Measurements from ENCODE around the gene ALKBH3. TPM values are rescaled to one million over a fixed set of nuclear protein-coding genes. Genes with fewer than 3 reads are reported as not detected.
A peak's percentile ranks its signal among the peaks of the same experiment; 100 is the strongest.

The ALKBH3 gene
- total and polyA plus RNA-seq, 2 experiments from 2014 or later, result 10.7 to 10.8 TPM

- no peak for ATAC-seq
- H3K4me1 ChIP-seq (ENCODE audit: insufficient read depth), result peaks cover 15% of the 10 kb centered on the region; the same call in 1 of the 2 replicates
- no peak overlapping the region for H3K27ac ChIP-seq (ENCODE audit: low read depth)
- Mint-ChIP-seq H3K27ac (peak overlapping the region; percentile 62), H3K36me3 (ENCODE audit: low read depth) (no peaks in the 10 kb centered on the region), H3K9me3 (no peaks in the 10 kb centered on the region), H3K4me1 (peaks cover 33% of the 10 kb centered on the region), H3K4me3 (no peak overlapping the region), H3K27me3 (ENCODE audit: insufficient read depth, low read depth, poor library complexity) (no peaks in the 10 kb centered on the region)
- no peak for DNase-seq (ENCODE audit: low spot score)
- no peaks in the 10 kb centered on the region for H3K36me3 ChIP-seq (ENCODE audit: insufficient read depth)
- H3K27me3 ChIP-seq (ENCODE audit: insufficient read depth), result no peaks in the 10 kb centered on the region
- H2AFZ ChIP-seq, result no peak overlapping the region
- H3K79me2 ChIP-seq (replicated peaks; ENCODE audit: insufficient read depth), result no peaks in the 10 kb centered on the region
- no peak overlapping the region for H3K4me3 ChIP-seq
- no peaks in the 10 kb centered on the region for H4K20me1 ChIP-seq (replicated peaks; ENCODE audit: insufficient read depth)
- H3F3A ChIP-seq (replicated peaks; ENCODE audit: low read depth), result 0 out of 2 replicates have a peak, but pooled peaks cover 3% of the 10 kb centered on the region
- no peaks in the 10 kb centered on the region for H3K9me2 ChIP-seq (ENCODE audit: insufficient read depth)
- no peak overlapping the region for H3K4me2 ChIP-seq
- TF ChIP-seq NANOG (IDR thresholded peaks at IDR 0.05; ENCODE audit: borderline replicate concordance), result no peak
These were observed 45.4 kb downstream of the ALKBH3 start for GRCh38 chr11:43925932-43926505.

DNA sequence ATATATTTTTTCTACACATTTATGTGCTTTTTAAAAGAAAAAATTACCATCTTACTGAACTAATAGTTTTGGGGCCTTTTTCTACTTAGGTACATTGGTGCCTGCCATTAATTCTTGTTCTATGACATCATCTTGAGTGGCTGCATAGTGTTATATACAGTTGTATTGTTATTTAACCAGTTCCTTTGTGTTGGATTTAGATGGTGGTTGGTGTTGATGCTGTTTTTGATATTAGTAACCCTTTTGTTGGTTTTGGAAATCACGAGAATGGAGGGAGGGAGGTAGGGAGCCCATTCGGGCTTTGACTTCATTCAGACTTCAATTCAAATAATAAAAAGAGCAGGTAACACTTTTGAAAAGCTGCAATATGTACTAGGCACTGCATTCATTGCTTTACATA is 46.4 kb downstream of the ALKBH3 start:
- Mint-ChIP-seq H3K27me3 (ENCODE audit: insufficient read depth, low read depth, poor library complexity) (no peaks in the 10 kb centered on the region), H3K27ac (no peak overlapping the region), H3K4me1 (peaks cover 38% of the 10 kb centered on the region), H3K36me3 (ENCODE audit: low read depth) (no peaks in the 10 kb centered on the region), H3K4me3 (no peak overlapping the region), H3K9me3 (no peaks in the 10 kb centered on the region)
- Histone ChIP-seq H3K4me2 (no peak overlapping the region), H3K4me3 (no peak overlapping the region), H3K9me2 (ENCODE audit: insufficient read depth) (no peaks in the 10 kb centered on the region), H3K79me2 (replicated peaks; ENCODE audit: insufficient read depth) (no peaks in the 10 kb centered on the region), H3K27me3 (ENCODE audit: insufficient read depth) (no peaks in the 10 kb centered on the region), H2AFZ (no peak overlapping the region), H3K36me3 (ENCODE audit: insufficient read depth) (no peaks in the 10 kb centered on the region), H3K27ac (ENCODE audit: low read depth) (no peak overlapping the region), H3F3A (replicated peaks; ENCODE audit: low read depth) (0 out of 2 replicates have a peak, but pooled peaks cover 3% of the 10 kb centered on the region), H3K4me1 (ENCODE audit: insufficient read depth) (peaks cover 15% of the 10 kb centered on the region; the same call in 1 of the 2 replicates), H4K20me1 (replicated peaks; ENCODE audit: insufficient read depth) (no peaks in the 10 kb centered on the region)
- no peak for DNase-seq (ENCODE audit: low spot score)
- ATAC-seq, result no peak
- TF ChIP-seq STAT1 (IDR thresholded peaks at IDR 0.05; ENCODE audit: unreplicated experiment) (no peak), NANOG (IDR thresholded peaks at IDR 0.05; ENCODE audit: borderline replicate concordance) (no peak), ZNF114 (CRISPR knock-in tag; IDR thresholded peaks at IDR 0.05) (no peak), POLR2AphosphoS5 (IDR thresholded peaks at IDR 0.05; ENCODE audit: low read depth) (no peak), EZH2phosphoT487 (IDR thresholded peaks at IDR 0.05; ENCODE audit: unreplicated experiment) (no peak), CTCF (conservative IDR thresholded peaks at IDR 0.05; ENCODE audit: low read depth in 2 of 2) (no peak), ZNF331 (CRISPR knock-in tag; IDR thresholded peaks at IDR 0.05; ENCODE audit: low read depth) (no peak), ZNF462 (CRISPR knock-in tag; IDR thresholded peaks at IDR 0.05) (no peak), JUNB (IDR thresholded peaks at IDR 0.05; ENCODE audit: unreplicated experiment) (no peak), EZH2 (IDR thresholded peaks at IDR 0.05; ENCODE audit: low read depth, unreplicated experiment) (no peak)
- TF ChIP-seq, protein P1, sequence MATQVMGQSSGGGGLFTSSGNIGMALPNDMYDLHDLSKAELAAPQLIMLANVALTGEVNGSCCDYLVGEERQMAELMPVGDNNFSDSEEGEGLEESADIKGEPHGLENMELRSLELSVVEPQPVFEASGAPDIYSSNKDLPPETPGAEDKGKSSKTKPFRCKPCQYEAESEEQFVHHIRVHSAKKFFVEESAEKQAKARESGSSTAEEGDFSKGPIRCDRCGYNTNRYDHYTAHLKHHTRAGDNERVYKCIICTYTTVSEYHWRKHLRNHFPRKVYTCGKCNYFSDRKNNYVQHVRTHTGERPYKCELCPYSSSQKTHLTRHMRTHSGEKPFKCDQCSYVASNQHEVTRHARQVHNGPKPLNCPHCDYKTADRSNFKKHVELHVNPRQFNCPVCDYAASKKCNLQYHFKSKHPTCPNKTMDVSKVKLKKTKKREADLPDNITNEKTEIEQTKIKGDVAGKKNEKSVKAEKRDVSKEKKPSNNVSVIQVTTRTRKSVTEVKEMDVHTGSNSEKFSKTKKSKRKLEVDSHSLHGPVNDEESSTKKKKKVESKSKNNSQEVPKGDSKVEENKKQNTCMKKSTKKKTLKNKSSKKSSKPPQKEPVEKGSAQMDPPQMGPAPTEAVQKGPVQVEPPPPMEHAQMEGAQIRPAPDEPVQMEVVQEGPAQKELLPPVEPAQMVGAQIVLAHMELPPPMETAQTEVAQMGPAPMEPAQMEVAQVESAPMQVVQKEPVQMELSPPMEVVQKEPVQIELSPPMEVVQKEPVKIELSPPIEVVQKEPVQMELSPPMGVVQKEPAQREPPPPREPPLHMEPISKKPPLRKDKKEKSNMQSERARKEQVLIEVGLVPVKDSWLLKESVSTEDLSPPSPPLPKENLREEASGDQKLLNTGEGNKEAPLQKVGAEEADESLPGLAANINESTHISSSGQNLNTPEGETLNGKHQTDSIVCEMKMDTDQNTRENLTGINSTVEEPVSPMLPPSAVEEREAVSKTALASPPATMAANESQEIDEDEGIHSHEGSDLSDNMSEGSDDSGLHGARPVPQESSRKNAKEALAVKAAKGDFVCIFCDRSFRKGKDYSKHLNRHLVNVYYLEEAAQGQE (IDR thresholded peaks at IDR 0.05; ENCODE audit: unreplicated experiment), result no peak
